GM19023 (cell line): ENCODE data around the gene GMPPA.
A peak's percentile ranks its signal among the peaks of the same experiment; 100 is the strongest.

Experiments
- ATAC-seq: cut with Tn5 transposase; IDR thresholded peaks from one replicate; pipeline ENCODE4 v1.9.1; 2021; ENCODE audit warnings: mild to moderate bottlenecking, moderate library complexity; ENCODE audit not compliant: unreplicated experiment

Gene GMPPA

GRCh38 chr2:219501849-219502248 lies 3.2 kb downstream of the GMPPA start:
- no peak for ATAC-seq

GRCh38 chr2:219502618-219503017 lies 3.9 kb downstream of the GMPPA start:
- no peak for ATAC-seq

GRCh38 chr2:219505585-219505984 lies 6.9 kb downstream of the GMPPA start:
- no peak for ATAC-seq

- no peak for ATAC-seq
Observed at GRCh38 chr2:219506153-219506801, 7.6 kb downstream of the GMPPA start.

GRCh38 chr2:219506802-219507526 lies 8.3 kb downstream of the GMPPA start:
- ATAC-seq: no peak

GRCh38 chr2:219507581-219508443 lies 9.1 kb downstream of the GMPPA start:
- no peak for ATAC-seq

- ATAC-seq: no peak
Observed at GRCh38 chr2:219508444-219508734, 9.7 kb downstream of the GMPPA start.

GRCh38 chr2:219508971-219509779 lies 10.5 kb downstream of the GMPPA start:
- ATAC-seq: peak; percentile 14

GRCh38 chr2:219509780-219510511 lies 11.3 kb downstream of the GMPPA start:
- peak; percentile 58 for ATAC-seq

GRCh38 chr2:219510512-219511135 lies 11.9 kb downstream of the GMPPA start:
- no peak for ATAC-seq

- ATAC-seq: no peak
Observed at GRCh38 chr2:219511547-219512325, 13.0 kb downstream of the GMPPA start.

- ATAC-seq: no peak
Observed at GRCh38 chr2:219512524-219513216, 14.0 kb downstream of the GMPPA start.

GRCh38 chr2:219513787-219514186 lies 15.1 kb downstream of the GMPPA start:
- no peak for ATAC-seq

- ATAC-seq: no peak
Observed at GRCh38 chr2:219514196-219514761, 15.6 kb downstream of the GMPPA start, which contains the start of gene ASIC4. TSS of gene ASIC4 (plus strand) at chr2:219514482. CDS start at chr2:219514725, 243 bp downstream.

GRCh38 chr2:219514836-219515235 lies 16.1 kb downstream of the GMPPA start:
- no peak for ATAC-seq

GRCh38 chr2:219515874-219516629 lies 17.4 kb downstream of the GMPPA start:
- ATAC-seq: no peak

- no peak for ATAC-seq
Observed at GRCh38 chr2:219516888-219517287, 18.2 kb downstream of the GMPPA start.
